ENCODE results near the gene PDGFRB. TPM values are rescaled to one million over a fixed set of nuclear protein-coding genes. Genes with fewer than 3 reads are reported as not detected.

PDGFRB gene
- total and polyA plus RNA-seq, 9 of the 15 experiments (the other 6 are each of a cell fraction or from before 2014, with no cell fraction given), result 0.01 to 1.5 (median 0.09) TPM; not detected in 3

GRCh38 chr5:150135557-150136304 lies 19.9 kb downstream of the PDGFRB start (continued):
- TF ChIP-seq AFF4 (CRISPR knock-in tag; IDR thresholded peaks at IDR 0.05), result no peak
- TF ChIP-seq ZBTB40 (IDR thresholded peaks at IDR 0.05), result no peak
- no peak for TF ChIP-seq ZBTB40 (CRISPR knock-in tag; IDR thresholded peaks at IDR 0.05)
- TF ChIP-seq SMARCA5 (IDR thresholded peaks at IDR 0.05), result no peak
- TF ChIP-seq NUFIP1 (IDR thresholded peaks at IDR 0.05; ENCODE audit: partially characterized antibody), result no peak
- no peak for TF ChIP-seq PCBP2 (IDR thresholded peaks at IDR 0.05; ENCODE audit: low read depth, low read length, poor library complexity, severe bottlenecking)
- no peak for TF ChIP-seq ZNF280B (CRISPR knock-in tag; IDR thresholded peaks at IDR 0.05)
- TF ChIP-seq ZNF253 (CRISPR knock-in tag; conservative IDR thresholded peaks at IDR 0.05), result no peak
- TF ChIP-seq ZFP30 (CRISPR knock-in tag; IDR thresholded peaks at IDR 0.05; ENCODE audit: borderline replicate concordance), result no peak
- TF ChIP-seq PHF8 (IDR thresholded peaks at IDR 0.05; ENCODE audit: borderline replicate concordance, low read length), result no peak
- TF ChIP-seq IFI16 (CRISPR knock-in tag; IDR thresholded peaks at IDR 0.05), result no peak
